ENCODE data around the gene CYP11A1.
"Not testable (repeated sequence)": the region's sequence is repeated elsewhere in the genome, so short reads cannot be mapped to it uniquely, and the experiment has no call there.

CYP11A1 gene

DNA sequence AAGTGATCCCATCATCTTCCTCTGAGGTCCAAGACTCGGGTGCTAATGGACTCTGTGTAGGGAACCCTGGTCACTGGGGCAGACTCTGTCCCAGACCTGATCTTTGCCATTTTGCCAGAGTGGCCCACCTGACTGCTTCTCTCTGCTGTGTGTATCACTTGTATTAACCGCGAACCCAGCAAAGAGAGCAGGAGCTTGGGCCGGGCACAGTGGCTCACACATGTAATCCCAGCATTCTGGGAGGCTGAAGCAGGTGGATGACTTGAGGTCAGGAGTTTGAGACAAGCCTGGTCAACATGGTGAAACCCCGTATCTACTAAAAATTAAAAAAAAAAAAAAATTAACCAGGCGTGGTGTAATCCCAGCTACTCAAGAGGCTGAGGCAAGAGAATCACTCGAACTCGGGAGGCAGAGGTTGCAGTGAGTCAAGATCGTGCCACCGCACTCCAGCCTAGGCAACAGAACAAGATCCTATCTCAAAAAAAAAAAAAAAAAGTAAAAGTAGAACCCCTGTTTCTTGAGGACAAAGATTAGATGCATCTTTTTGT is 32.9 kb upstream of the CYP11A1 start:
- DNase-seq, result no peak

DNA sequence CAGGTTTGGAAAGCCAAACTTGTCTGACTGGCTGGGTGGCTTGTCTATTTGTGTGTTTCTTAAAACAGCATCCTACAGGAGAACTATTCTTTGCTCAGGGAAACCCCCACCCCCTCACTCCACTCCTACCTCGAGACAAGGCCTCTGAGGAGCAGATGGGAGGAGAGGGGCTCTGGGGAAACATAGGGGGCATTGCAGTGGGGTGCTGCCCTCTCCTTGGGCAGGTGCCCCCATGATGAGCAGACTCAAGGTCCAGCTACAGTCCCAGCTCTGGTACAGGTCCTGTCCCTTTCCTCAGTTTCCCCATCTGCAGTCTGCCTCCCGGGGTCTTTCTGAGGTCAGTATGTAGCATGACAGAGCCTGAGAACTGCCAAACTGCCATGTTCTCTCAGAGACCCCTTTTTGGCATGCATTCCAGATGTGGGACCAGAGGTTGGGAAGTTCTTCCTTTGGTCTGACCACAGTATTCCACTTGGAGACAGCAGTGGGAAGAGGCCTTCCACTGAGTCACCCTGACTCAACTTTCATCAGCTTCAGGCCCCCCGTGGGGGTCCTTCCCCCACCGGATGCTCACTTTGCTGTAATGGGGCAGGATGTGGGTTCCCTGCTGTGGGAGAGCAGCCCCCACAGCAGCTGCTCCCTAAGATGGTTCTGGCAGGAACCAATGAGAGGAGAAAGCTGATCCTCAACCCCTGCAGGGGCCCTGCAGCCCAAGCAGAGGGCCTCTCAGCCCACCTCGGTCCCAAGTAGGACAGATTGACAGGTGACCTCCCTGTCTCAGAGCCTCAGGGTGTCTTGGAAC is 32.3 kb upstream of the CYP11A1 start:
- DNase-seq, result peak; percentile 35

DNA sequence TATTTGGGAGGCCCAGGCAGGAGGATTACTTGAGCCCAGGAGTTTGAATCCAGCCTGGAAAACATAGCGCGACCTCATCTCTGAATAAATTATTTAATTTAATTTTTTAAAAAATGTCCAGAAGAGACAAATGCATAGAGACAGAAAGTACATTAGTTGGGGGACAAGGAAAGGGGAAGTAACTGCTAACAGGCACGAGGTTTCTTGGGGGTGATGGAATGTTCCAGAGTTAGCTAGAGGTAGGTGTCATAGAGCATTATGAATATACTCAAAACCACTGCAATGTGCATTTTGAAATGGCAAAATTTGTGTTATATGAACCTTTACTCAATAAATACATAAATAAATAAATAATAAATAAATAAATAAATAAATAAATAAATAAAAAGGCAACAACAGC is 31.7 kb upstream of the CYP11A1 start:
- no peak for DNase-seq

DNA sequence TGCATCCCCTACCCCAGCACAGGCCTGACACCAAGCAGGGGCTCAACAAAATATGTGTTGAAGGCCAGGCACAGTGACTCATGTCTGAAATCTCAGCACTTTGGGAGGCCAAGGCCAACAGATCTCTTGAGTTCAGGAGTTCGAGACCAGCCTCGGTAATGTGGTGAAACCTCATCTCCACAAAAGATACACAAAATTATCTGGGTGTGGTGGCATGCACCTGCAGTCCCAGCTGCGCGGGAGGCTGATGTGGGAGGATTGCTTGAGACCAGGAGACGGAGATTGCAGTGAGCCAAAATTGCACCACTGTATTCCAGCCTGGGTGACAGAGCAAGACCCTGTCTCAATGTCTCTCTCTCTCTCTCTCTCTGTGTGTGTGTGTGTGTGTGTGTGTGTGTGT is 30.7 kb upstream of the CYP11A1 start:
- DNase-seq, result no peak

DNA sequence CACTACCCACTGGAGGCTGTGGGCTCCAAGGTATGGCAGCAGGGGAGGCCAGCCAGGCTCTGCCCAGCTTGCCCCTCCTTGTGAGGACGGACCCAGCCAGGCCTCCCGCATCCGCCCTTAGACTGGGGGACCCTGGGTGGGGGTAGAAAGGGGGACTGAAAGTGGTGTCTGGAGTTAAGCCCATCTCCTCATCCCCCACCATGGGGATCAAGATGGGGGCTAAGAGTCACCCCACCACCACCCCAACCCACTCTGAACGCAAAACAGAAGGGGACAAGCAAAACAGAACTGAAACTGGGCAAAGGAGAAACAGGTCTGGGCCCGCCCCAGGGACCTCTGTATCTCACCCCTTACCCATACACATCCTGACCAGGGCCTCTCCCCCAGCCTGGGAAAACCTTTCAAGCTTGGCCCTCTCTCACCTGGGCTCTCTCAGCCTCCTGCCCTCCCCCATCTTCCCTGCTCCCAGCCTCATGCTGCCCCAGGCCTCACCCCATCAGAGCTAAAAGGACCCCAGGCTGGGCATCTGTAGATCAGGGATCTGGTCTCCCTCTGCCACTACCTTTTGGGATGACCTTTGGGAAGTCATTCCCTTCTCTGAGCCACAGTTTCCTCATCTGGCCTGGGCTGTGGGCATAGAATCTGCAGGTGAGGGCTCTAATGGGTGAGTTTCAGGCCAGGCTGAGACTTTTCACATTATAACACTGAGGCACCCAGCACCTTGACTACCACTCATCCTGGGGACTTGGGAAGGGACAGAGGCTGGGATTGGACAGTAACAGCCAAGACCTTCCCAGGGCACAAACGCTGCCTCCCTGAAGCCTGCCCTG is 30.0 kb upstream of the CYP11A1 start:
- no peak for DNase-seq

DNA sequence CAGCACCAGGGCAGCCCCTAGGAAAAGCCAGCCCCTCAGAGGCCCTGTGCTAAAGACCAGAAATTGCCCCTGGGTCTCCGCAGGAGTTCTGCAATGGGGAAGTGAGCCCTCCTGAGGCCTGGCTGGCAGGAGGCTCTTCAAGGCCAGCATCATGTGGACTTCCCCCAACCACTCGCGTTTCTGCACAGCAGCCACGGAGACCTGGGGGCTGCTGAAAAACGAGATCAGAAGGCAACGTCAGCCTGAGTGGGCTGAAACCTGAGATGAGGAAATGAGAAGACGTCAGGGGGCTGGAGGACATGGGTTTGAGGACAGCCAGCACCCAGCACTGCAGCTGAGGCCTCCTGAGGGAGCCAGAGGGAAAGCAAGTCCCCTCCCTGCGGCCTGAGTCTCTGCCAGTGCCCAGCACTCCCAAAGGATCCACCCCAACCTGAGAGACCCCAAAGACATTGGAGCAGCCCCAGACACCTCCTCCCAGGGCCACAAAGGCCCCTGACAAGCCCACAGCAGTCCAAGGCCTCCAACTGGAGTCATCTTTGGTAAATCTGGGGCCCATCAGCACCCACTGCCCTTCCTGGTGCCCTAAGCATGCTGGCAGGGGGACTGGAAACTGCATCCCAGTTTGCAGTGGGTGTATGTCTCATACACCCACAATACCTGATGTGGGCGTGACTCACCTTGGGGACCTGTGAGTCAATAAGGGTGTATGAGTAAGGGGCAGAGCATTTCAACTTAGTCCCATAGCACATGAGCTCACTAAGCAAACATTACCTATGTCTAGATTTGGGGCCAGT is 29.2 kb upstream of the CYP11A1 start:
- DNase-seq, result peak; percentile 21

DNA sequence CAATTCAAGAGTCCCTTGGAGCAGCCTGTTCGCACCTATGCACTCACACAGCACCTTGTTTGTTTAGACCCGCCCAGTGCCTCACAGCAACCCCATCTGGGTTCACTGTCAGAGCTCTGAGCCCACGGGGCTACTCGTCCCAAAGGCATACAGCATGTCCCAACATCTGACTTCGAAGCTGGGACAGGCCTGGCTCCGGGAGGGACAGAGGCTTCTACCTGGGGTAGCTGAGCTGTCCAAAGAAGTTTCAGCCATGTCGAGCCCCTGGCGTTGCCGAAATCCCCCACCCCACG is 28.6 kb upstream of the CYP11A1 start:
- no peak for DNase-seq

DNA sequence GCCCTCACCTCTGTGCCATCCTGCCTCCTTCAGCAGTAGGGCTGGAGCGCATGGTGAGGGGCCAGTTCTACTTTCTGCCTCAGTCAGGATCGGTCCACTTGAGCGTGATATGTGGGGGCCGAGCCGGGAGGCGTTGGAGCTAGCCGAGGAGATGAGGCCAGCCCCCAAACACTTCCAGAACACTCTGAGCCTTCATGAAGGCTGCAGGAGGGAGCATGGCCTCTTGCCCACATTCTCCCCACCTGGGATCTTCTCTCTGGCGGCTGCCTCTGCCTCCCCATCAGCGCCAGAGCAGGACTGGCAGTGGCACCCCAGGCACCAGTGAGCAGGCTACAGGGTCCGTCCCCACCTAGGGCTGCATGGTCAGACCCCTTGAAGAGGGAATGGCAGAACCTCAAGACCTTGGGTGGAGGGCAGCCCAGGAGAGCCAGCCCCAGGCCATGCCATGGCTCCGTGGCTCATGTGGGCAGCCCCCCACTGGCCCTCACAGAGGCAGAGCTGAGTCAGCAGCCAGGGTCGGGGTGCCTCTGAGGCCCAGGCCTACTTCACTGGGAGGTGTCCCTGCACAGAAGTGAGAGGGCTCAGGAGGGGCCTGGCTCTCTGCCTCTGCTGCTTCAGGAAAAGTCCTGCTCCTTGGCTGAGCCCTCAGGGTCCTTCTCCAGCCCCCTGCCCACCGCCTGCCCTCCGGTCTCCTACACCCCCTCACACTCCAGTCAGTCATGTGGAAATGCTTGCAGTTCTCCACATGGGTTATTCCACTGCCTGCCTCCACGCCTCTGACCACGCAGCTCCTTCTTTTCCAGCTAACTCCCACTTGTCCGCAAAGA is 28.1 kb upstream of the CYP11A1 start:
- no peak for DNase-seq

DNA sequence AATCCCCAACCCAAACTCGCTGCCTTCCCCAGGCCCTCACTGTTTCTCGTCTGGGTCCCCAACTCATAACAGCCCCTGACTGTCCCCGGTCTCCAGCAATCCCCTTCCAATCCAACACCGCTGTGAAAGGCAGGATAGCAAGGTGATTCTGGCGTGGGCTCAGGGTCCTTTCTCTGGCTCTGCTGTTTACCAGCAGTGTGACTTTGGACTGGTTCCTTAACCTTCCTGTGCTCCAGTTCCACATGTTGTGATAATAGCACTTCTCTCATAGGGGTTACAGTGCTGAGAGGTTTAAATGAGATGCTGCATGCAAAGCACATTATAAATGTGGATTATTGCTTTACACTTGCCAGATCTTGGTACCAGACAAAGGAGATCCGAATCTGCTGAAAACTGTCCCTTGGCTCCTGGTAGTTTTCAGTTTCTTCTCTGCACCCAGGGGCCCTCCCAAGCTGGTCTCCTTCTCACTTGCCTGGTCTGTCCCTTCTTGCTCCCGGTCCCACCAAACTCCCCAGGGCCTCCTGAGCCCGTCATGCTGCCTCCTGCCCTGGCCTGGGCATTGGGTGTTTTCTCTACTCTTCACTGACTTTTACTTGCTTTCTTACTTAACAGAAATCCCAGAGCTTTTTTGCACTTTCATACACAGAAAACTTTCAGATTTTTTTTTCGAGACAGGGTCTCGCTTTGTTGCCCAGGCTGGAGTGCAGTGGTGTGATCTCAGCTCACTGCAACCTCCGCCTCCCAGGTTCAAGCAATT is 26.8 kb upstream of the CYP11A1 start:
- no peak for DNase-seq

DNA sequence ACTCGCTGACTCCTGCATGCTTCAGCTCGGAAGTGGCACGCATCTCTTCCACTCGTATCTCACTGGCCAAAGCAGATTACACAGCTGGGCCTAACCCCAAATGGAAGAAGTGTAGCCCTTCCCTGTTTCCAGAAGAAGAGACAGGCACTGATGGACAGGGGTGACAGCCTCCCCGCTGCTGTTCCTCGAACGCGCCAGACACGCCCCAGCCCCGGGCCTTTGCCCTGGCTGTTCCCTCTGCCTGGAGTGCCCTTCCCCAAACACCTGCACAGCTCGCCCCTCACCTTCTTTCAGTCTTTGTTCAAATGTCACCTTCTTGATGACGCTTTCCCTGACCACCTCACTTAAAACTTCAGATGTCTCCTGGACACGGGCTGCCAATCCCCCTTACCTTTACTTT is 26.0 kb upstream of the CYP11A1 start:
- DNase-seq, result no peak

DNA sequence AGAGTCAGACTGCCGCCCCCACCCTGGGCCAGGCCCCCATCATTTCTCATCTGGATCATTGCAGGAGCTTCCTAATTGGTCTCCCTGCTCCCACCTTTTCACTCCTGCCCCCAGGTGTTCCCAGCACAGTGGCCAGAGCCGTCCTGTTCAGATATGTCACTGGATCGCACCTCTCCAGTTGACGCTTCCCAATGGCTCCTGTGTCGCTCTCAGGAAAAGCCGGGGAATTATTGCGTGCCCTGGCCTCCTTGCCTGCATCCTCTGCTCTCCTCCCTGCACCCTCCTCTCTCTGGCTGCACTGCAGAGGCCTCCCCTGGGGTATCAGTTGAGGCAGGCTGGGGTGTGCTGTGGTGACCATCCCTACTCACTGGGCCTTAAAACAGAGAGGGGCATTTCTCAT is 25.5 kb upstream of the CYP11A1 start:
- DNase-seq, result no peak

DNA sequence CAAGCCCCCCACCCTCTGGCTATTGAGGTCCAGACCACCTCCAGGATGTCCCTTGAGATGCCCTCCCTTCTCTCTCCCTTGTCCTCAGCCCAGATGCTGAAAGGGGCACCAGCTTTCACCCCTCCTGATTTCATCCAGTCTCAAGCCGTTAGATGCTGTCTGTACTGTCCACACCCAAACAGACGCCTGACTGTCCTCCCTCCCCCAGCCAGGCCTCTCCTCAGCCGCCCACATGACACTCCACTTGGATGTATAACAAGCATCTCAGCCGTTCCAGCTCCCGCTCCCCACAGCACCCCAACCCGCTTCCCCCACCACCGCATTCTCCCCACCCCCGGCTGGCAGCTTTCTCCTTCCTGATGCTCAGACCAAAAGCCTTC is 25.0 kb upstream of the CYP11A1 start:
- no peak for DNase-seq

DNA sequence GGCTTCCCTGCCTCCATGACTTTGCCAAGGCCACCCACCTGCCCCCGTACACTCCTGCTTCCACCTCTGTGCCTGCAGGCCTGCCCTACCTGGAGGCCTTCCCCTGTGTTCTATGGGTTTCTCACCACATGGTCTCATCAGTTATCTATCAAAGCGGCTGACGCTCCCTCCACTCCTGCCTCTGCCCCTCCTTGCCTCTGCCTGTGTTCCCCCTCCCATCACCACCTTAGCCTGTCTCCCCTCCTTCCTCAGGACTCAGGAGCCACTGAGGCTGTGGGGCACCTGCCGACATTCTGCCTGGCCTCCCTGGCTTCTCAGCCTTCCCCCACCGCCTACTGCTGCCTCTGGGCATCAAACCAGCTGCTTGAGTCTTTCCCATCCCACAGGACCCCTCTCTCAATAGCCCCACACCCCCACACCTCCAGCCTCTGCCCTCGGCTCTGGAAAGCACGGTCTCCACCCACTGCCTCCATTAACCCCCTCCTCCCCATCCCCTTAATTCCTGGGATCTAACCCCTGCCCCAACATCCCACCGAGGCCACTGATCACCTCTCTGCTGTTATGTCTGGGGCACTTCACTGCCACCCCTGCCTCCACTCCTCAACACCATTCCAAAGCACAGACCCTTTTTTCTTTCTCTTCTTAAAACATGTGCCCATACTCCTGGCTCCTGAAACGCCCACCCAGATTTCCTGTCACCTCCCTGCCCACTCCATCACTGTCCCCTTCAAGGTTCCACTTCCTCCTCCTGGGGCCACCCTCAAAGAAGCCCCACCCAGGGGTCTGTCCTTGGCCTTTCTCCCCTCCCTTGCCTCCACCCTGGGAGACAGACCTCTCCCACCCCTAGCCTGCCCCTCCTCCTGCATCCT is 24.4 kb upstream of the CYP11A1 start:
- no peak for DNase-seq

DNA sequence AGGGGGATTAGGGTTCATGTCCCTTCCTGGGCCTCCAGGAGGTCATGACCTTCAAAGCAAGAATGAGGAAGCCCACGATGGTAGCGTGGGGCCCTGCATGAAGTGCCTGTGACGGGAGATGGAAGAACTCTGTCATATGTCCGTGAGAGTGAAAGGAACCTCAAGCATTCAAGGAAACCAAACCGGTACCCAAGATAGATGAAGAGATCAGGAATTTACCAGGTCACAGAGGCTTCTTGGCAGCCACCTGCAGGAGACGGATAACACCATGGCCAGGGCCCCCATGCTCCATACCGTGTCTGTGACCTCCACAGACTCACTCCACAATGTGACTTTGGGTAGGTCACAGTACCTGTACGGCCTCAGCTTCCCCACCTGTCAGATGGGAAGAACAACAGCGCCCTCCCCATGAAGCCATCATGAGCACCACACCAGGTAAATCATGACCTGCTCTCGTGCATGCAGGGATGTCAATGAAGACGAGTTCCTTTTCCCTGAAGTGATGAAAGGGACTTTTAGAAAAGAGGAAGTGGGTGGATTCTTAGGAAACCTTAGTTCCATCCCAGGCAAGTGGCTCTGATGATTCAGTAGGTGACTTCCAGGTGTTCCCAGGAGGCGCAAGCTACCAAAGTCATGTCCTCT is 23.3 kb upstream of the CYP11A1 start:
- DNase-seq, result no peak

DNA sequence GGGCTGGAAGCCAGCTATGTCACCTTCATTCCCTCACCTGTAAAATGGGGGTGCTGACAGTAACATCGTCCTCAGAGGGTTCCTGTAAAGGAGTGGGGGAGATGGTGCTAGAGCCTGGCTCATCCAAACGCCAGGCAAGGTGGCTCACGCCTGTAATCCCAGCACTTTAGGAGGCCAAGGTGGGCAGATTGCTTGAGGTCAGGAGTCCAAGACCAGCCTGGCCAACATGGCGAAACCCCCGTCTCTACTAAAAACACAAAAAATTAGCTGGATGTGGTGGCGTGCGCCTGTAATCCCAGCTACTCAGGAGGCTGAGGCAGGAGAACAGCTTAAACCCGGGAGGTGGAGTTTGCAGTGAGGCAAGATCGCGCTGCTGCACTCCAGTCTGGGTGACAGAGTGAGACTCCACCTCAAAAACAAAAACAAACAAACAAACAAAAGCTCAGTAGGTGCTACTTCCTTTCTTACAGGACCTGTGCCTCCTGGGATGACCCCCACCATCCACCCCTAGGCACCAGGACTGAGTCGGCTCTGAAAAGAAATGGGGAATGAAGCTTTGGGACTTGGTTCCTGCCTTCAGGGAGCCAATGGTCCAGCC is 22.7 kb upstream of the CYP11A1 start:
- DNase-seq, result not testable (repeated sequence)

DNA sequence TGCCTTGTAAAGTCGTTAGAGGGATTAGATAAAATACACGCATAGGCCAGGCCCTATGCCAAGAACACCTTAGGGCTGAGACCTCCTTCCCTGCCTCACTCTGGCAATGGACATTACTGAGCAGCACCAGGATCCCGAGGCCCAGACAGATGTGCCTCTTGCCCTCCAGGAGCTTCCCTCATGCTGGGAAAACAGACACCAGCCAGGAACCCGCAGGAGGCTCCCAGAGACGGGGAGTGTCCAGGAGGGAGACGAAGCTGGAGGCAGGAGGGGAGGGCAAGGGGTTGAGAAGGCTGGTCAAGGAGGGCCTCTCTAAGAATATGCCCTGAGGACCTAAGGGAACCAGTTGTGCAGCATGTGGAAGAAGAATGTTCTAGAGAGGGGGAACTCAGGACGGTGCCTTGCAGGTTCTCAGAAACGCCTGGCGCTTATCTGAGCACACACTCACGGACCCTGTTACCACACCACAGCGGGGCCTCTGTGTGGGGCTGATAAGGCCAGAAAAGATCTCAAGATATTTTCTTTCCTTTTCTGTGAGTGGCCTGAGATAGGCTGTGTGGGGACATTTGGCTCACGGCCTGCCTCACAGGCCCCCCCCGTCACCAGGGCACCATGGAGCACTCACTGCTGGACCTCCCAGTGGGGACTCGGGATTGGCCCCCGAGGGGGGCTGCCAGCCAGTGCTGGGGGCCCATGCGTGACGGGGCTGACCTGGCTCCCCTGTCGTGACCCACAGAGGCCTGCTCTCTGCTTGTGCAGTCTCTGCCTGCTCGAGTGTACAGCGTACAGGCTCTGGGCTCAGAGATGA is 22.0 kb upstream of the CYP11A1 start:
- no peak for DNase-seq

DNA sequence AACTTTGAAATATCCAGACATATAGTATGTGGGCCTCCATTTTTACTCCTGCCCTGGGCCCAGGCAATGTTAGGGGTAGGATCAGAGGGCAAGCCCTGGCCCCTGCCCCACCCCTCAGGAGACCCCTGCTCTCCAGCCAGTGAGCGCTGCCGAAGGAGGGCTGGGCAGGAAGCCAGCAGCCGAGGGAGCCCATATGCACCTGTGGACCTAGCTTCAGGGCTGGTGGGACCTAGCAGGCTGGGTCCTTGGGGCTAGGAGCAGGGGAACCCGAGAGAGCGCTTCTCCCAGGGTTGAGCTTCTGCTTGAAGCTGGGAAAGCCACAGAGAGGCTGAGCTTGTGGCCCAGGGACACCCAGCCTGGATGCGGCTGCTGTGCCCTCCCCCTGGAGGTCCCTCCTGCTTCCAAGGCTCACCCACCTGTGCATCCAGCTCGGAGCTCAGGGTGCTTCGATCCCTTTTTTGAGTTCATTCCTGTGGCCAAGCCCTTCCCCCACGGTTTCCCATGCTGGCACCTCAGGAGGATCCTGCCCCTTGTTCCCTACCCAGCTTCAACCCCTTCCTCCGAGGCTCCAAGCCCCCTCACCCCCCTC is 21.0 kb upstream of the CYP11A1 start:
- DNase-seq, result no peak

DNA sequence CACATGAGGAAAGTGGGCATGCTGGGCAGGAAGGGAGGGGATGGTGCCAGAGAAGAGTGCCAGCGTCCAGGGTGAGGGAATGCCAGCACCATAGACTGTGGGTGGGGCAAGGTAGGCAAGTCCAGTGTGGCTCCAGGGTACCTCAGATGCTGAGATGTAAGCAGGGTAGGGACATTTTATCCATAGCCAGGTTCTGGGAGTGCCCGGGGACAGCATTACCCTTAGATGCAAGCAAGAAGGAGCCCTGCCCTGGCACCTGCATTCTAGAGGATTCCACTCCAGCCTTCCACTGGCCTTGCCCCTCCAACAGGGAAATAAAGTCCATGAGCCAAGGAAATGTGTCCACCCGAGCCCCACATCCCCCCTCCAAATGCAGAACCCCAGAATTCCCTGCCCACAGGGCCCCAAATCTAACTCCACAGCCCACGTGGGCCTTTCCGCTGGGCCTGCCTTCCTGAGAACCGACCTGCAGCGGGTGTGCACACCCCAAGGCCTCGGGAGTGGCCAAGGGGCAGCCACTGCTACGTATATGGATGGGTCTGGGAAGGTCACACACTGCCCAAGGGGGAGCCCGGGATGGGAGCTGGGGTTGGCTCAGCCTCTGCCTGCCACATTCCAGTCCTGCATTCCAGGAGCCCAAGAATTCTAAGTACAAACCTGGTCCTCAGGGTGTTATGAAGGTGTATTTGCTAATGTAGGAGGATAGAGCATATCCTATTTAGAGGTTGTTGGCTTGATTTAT is 20.3 kb upstream of the CYP11A1 start:
- no peak for DNase-seq
